GM19025 (cell line): ENCODE data around the gene FAHD2B.
"Not testable (repeated sequence)": the region's sequence is repeated elsewhere in the genome, so short reads cannot be mapped to it uniquely, and the experiment has no call there.

Experiments
- ATAC-seq: cut with Tn5 transposase; IDR thresholded peaks from one replicate; pipeline ENCODE4 v1.9.1; 2021; ENCODE audit warnings: mild to moderate bottlenecking, low read depth, moderate library complexity; ENCODE audit not compliant: unreplicated experiment

Gene FAHD2B, protein sequence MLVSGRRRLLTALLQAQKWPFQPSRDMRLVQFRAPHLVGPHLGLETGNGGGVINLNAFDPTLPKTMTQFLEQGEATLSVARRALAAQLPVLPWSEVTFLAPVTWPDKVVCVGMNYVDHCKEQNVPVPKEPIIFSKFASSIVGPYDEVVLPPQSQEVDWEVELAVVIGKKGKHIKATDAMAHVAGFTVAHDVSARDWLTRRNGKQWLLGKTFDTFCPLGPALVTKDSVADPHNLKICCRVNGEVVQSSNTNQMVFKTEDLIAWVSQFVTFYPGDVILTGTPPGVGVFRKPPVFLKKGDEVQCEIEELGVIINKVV

GRCh38 chr2:97094772-97095611 is at the start of gene FAHD2B:
FAHD2B (minus strand) TSS chr2:97094882; CDS start chr2:97091706, 3,176 bp downstream.
- ATAC-seq, result peak; percentile 95

DNA sequence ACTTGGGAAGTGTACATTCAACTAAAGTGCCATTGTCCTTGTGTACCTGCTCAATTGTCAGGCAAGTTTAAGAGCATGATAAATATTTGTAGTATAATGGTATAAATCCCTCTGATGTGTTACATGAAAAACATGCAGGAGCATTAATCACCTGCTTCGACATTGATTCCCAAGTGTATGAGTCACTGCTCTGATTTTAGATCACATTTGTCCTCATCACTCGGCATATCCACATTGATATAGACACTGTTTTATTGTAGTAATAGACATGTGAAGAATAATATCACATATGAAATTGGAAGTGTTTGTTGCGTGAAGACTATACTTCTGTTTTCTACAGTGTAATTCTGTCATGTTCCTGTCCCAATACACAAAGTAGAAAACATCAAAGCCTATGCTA is 49.3 kb upstream of the FAHD2B start:
- not testable (repeated sequence) for ATAC-seq

GRCh38 chr2:97129090-97129489 is 34.4 kb upstream of the FAHD2B start:
- not testable (repeated sequence) for ATAC-seq

- ATAC-seq, result not testable (repeated sequence)
These were observed 19.2 kb upstream of the FAHD2B start for GRCh38 chr2:97113882-97114255.

- ATAC-seq, result peak; percentile 93
These were observed 18.6 kb upstream of the FAHD2B start, which contains the start of gene ANKRD36 for GRCh38 chr2:97113050-97113881. ANKRD36 (plus strand) TSS chr2:97113153; CDS start chr2:97113740, 587 bp downstream.

DNA sequence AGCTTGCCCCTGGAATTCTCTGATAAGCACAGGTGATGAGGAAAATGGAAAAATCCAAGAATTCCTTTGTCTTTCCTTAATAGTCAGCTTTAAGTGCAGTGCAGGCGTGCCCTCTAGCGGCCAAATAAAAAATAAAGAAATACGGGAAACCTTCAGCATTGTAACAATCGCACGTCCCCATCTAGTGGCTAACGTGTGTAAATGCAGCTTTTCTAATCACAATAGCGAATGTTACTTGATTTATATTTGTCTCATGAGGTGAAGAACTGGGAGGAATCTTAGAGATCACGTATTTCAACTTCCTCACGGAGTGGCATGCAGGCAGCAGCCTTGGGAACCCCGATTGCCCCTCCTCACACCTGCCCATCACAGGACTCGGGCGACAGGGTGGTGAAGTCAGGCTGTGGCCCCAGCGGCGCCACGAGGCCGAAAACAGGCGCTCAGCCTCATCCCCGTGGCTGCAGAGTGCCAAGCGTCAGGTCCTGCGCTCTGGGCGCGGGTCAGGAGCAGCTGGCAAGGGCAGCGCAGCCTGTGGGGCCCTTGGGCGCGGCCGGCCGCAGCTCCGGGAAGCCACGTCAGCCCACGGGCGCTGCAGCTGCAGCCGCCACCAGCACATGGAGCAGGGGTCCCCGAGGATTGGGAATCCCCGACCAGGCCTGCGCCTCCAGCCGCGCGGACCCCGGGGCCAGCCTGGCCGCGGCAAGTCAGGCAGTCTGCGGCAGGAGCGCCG is 17.8 kb upstream of the FAHD2B start:
- ATAC-seq, result not testable (repeated sequence)

GRCh38 chr2:97111246-97111645 is 16.6 kb upstream of the FAHD2B start:
- not testable (repeated sequence) for ATAC-seq

DNA sequence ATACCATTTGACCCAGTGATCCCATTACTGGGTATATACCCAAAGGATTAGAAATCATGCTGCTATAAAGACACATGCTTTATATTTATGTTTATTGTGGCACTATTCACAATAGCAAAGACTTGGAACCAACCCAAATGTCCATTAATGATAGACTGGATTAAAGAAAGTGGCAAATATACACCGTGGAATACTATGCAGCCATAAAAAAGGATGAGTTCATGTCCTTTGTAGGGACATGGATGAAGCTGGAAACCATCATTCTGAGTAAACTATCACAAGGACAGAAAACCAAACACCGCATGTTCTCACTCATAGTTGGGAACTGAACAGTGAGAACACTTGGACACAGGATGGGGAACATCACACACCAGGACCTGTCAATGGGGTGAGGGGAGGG is 12.2 kb upstream of the FAHD2B start:
- not testable (repeated sequence) for ATAC-seq

- not testable (repeated sequence) for ATAC-seq
These were observed 4.2 kb upstream of the FAHD2B start for GRCh38 chr2:97098786-97099372.

GRCh38 chr2:97095661-97096060 is 979 bp upstream of the FAHD2B start:
- no peak for ATAC-seq

DNA sequence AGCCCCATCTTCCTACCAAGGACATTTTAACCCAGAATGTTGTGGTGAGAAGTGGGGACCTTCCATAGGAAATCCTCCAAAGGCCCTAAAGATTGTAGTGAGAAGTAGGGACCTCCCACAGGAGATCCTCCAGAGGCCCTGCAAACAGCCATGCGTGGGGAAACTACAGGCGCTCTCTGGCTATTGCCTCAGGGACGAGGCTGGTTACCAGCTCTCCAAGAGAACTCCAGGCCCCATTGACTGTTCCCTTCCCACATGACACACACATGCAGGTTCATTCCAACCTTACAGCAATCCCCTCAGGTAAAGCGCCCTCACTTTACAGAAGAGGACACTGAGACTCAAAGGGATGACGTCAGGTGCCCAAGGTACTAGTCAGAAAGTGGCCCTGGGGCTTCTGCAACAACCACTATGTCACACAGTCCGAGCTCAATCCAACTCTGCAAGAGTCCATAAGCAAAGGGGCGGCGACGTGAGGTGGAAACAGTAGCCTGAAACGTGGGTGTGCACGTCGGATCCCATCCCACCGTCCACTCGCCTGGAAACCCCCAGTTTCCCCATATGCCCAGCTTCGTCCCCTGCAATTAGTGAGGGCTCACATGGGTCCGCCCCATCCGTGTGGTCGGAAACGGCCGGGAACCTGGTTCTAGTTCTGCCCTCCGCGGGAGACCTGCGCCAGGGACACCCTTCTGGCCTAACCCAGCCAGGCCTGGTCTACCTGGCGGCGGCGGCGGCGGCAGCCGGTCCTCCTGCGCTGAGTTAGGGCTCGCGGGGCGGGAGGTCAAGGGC is 505 bp downstream of the FAHD2B start:
- not testable (repeated sequence) for ATAC-seq

- ATAC-seq, result not testable (repeated sequence)
These were observed 1.7 kb downstream of the FAHD2B start for GRCh38 chr2:97092946-97093345.

DNA sequence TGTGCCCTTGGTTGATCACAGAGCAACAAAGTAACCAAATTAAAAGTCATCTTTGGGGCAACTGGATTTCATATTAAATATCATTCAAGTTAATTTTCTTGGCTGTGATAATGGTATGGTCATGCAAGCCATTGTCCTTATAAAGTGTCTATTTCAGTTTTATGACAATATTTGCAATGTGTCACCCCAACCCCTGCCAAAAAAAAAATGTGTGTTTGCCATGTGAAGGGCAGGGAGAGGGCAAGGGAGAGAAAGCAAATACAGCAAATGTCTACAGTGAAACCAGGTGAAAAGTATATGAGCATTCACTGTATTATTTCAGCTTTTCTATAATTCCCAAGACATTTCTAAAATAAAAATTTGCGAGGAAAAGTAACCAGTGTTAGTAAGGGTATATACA is 6.0 kb downstream of the FAHD2B start:
- ATAC-seq, result not testable (repeated sequence)

GRCh38 chr2:97085093-97085492 is 9.6 kb downstream of the FAHD2B start:
- ATAC-seq, result not testable (repeated sequence)

DNA sequence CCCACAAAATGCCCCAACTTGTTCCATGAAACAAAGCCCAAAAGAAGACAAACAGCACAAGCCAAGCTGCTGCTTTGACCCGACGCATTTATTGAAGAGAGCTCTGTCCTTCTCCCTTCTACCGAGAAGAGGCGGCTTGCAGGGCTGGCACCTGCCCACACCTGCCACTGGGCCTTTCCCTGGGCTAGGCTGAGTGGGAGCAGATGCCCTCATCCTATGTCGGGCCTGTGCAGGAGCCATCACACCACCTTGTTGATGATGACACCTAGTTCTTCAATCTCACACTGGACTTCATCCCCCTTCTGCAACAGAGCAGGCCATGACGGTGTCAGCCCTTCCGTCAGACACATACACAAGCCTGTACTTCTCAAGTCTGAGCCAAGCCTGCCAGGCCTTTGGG is 11.2 kb downstream of the FAHD2B start:
- not testable (repeated sequence) for ATAC-seq

DNA sequence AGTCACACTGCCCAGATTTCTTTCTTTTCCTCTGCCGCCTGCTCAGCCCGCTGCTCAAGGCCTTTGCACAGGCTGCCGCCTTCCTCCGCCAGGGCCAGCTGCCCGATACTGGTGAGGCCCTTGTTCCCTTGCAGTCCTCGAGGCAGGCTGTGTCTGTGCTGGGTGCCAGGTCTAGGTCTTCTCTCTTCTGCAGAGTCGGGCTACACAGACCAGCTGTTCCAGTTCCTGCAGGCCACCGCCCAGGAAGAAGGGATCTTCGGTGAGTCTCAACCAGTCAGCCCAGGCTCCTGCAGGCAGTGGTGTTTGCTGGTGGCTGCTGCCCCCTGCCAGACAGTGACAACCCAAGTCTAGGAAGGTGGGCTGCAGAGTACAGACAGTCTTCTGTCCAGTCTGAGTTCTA is 12.5 kb downstream of the FAHD2B start:
- not testable (repeated sequence) for ATAC-seq

DNA sequence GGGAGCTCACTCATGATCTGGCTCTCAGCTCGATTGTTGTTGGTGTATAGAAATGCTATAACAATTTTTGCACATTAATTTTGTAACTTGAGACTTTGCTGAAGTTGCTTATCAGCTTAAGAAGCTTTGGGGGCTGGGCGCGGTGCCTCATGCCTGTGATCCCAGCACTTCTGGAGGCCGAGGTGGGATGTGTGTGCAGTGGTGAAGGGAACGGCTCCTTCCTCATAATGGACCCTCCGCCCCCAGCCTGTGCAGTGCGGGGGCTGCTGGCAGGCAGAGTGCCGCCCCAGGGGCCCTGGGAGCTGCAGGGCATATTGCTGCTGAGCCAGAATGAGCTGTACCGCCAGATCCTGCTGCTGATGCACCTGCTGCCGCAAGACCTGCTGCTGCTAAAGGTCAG is 13.8 kb downstream of the FAHD2B start:
- ATAC-seq, result not testable (repeated sequence)

GRCh38 chr2:97077213-97077612 is 17.5 kb downstream of the FAHD2B start:
- ATAC-seq, result not testable (repeated sequence)

DNA sequence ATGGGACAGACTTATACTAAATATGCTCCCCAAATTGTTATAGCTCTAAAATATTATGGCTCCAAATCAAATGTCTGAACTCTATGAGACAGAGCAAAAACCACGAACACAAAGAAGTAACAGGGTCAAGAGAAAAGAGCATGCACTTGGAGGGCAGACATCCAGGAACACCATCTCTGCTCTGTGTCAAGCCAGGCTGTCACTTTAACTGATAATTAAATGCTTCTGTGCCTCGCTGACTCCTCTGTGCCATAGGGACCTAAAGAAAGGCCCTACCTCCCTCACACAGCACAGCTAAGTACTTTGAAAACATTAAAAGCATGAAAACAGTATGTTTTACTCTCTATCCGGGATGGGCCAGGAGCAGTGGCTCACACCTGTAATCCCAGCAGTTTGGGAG is 23.8 kb downstream of the FAHD2B start:
- not testable (repeated sequence) for ATAC-seq
